ENCODE data around the gene CDC73.

DNA sequence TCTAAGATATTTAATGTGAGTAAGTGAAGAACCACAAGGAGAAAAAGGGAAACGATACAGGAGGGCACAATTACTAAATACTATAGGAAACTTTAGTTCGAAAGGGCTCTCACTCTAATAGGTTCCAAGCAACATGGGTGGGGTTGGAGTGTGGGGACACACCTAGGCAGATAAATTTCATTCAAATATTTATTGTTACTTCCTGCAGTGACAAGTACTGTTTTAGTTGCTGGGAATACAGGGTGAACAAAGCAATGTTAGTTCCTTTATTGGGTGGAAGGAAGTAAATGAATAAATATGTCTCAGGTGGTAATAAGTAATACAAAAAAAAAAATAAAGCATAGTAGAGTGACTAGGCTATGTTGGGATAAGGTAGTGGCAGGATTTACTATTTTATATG, 137.8 kb downstream of the CDC73 start:
- no peak for TF ChIP-seq CTCF (IDR thresholded peaks at IDR 0.05)
- TF ChIP-seq POLR2AphosphoS5 (IDR thresholded peaks at IDR 0.05; ENCODE audit: low read depth, low read length): no peak
- TF ChIP-seq TCF7L2 (IDR thresholded peaks at IDR 0.05; ENCODE audit: low read depth, low read length): no peak
